Neutrophil (primary cell): ENCODE measurements around the gene MTHFR.
A peak's percentile ranks its signal among the peaks of the same experiment; 100 is the strongest.

Source experiments
- H3K27ac ChIP-seq: fragments of 200-600 bp; sonication (generic); 2 replicates; pipeline ENCODE4 v1.5.1; 2016; ENCODE audit warnings: mild to moderate bottlenecking, moderate library complexity
- H3K27me3 ChIP-seq: fragments of 200-600 bp; sonication (generic); 2 replicates; pipeline ENCODE4 v1.6.0; 2016; ENCODE audit warnings: mild to moderate bottlenecking
- H3K36me3 ChIP-seq: fragments of 200-600 bp; sonication (generic); 2 replicates; pipeline ENCODE4 v1.5.1; 2017
- H3K4me1 ChIP-seq, 2 experiments: fragments of 200-600 bp in 1 of 2; sonication (generic) in 1 of 2; 1 replicate in 1 of 2; 2 replicates in 1 of 2; pipeline versions ENCODE4 v1.5.1 to v1.6.1; 2013 to 2016; ENCODE audit warnings: low read depth in 1 of 2, low read length in 1 of 2, mild to moderate bottlenecking in 1 of 2, moderate library complexity in 1 of 2; ENCODE audit not compliant: control insufficient read depth in 1 of 2, insufficient read depth in 1 of 2
- H3K4me3 ChIP-seq, 2 experiments: fragments of 200-600 bp in 1 of 2; sonication (generic) in 1 of 2; 1 replicate in 1 of 2; 2 replicates in 1 of 2; pipeline ENCODE4 v1.5.1; 2013 to 2016; ENCODE audit warnings: low read depth in 1 of 2, low read length in 1 of 2, mild to moderate bottlenecking in 1 of 2, moderate library complexity in 1 of 2
- H3K9me3 ChIP-seq: fragments of 200-600 bp; sonication (generic); 2 replicates; pipeline ENCODE4 v1.5.1; 2016
- CTCF ChIP-seq: fragments of 200-600 bp; sonication (generic); IDR thresholded peaks from 2 replicates; pipeline ENCODE4 v1.5.1; 2016; ENCODE audit warnings: antibody characterized with exemption

The MTHFR gene

GRCh38 chr1:11761988-11762406 lies 43.8 kb downstream of the MTHFR start, which contains the start of gene C1orf167:
Gene C1orf167 (plus strand): TSS chr1:11762193. CDS start chr1:11764401, 2,208 bp downstream.
- Histone ChIP-seq H3K36me3 (no peaks in the 10 kb centered on the region), H3K27ac (no peak within 1 kb of the TSS), H3K27me3 (peaks cover 24% of the 10 kb centered on the region), H3K9me3 (no peaks in the 10 kb centered on the region), H3K4me3 (no peak within 1 kb of the TSS), H3K4me1 (peaks cover 0 to 6% of the 10 kb centered on the region in 2 experiments)
- TF ChIP-seq CTCF = no peak

- Histone ChIP-seq H3K4me3 (no peak overlapping the region), H3K27me3 (peaks cover 24% of the 10 kb centered on the region), H3K9me3 (no peaks in the 10 kb centered on the region), H3K4me1 (peaks cover 0 to 6% of the 10 kb centered on the region in 2 experiments), H3K36me3 (no peaks in the 10 kb centered on the region), H3K27ac (no peak overlapping the region)
- no peak for TF ChIP-seq CTCF
Observed at GRCh38 chr1:11761285-11761684, 44.5 kb downstream of the MTHFR start.

GRCh38 chr1:11759791-11760190 lies 46.0 kb downstream of the MTHFR start:
- Histone ChIP-seq H3K4me3 (no peak overlapping the region), H3K27me3 (peaks cover 24% of the 10 kb centered on the region)
- TF ChIP-seq CTCF = no peak

GRCh38 chr1:11757047-11757446 lies 48.7 kb downstream of the MTHFR start:
- no peak overlapping the region for H3K27ac ChIP-seq
- no peak for TF ChIP-seq CTCF
- H3K9me3 ChIP-seq = no peaks in the 10 kb centered on the region
- H3K36me3 ChIP-seq = peaks cover 6% of the 10 kb centered on the region
- peaks cover 13% of the 10 kb centered on the region for H3K27me3 ChIP-seq
- peaks cover 3 to 13% of the 10 kb centered on the region in 2 experiments for H3K4me1 ChIP-seq
- H3K4me3 ChIP-seq = no peak overlapping the region

More at GRCh38 chr1:11759791-11760190, 46.0 kb downstream of the MTHFR start:
- Histone ChIP-seq H3K36me3 (no peaks in the 10 kb centered on the region), H3K4me1 (peaks cover under 1 to 10% of the 10 kb centered on the region in 2 experiments), H3K9me3 (no peaks in the 10 kb centered on the region), H3K27ac (no peak overlapping the region)

- Histone ChIP-seq H3K9me3 (no peaks in the 10 kb centered on the region), H3K4me3 (no peak overlapping the region), H3K27ac (peak overlapping the region; percentile 45), H3K36me3 (peaks cover 39% of the 10 kb centered on the region), H3K4me1 (peaks cover 11 to 17% of the 10 kb centered on the region in 2 experiments), H3K27me3 (no peaks in the 10 kb centered on the region)
- no peak for TF ChIP-seq CTCF
Observed at GRCh38 chr1:11753555-11754208, 52.1 kb downstream of the MTHFR start.
